GM12892 (cell line): ENCODE measurements around the gene WASF2.

ENCODE experiments used
- POLR2A ChIP-seq: IDR thresholded peaks from 2 replicates; pipeline ENCODE4 v1.6.1; 2011; ENCODE audit warnings: low read depth, low read length, control low read depth
- POLR2AphosphoS5 ChIP-seq: IDR thresholded peaks from 2 replicates; pipeline ENCODE4 v1.6.1; 2011; ENCODE audit warnings: low read depth, low read length, control low read depth

DNA sequence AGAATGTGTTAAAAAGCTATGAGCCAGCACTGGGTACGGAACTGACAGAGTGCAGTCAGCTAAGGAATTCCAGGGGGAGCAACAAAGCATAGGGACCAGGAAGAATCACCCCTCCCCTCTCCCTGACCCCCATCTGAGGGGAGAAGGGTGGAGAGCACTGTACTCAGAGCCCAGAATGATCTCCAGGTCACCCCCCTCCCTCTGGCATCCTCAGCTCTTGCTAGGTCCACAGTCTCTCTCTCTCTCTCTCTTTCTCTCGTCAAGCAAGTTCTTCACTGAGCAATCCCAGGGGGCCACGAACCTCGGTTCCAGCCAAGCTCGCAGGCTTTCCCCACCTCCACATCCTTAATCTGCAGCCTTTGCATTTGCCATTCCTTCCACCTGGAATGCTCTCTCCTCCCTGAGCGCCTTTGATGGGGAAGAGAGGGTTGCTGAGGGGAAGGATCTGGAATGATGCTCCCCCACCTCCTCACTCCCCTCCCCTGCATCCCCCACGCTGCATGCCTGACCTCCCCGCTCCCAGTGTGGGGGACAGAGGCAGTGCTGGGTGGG is 6.7 kb upstream of the WASF2 start:
- TF ChIP-seq POLR2AphosphoS5 (no peak), POLR2A (no peak)
